Neural cell (in vitro differentiated cells): ENCODE data around the gene MVK. TPM values are rescaled to one million over a fixed set of nuclear protein-coding genes. Genes with fewer than 3 reads are reported as not detected.

Source experiments
- H2AFZ ChIP-seq: fragments of 200-600, 300-800 bp; sonication (generic), shearing (Covaris generic); 2 replicates; pipeline ENCODE4 v1.6.0; 2014; ENCODE audit warnings: low read depth, mild to moderate bottlenecking, antibody characterized with exemption, low read length, moderate library complexity
- H3F3A ChIP-seq: fragments of 200-600 bp; shearing (Covaris generic); 2 replicates; pipeline ENCODE4 v1.6.1; 2016; ENCODE audit warnings: mild to moderate bottlenecking, moderate library complexity, mixed read lengths, antibody characterized with exemption, low read length; ENCODE audit not compliant: insufficient read depth, poor library complexity, severe bottlenecking
- H3K27ac ChIP-seq: fragments of 200-600, 300-800 bp; sonication (generic), shearing (Covaris generic); 2 replicates; pipeline ENCODE4 v1.5.1; 2014; ENCODE audit warnings: mild to moderate bottlenecking, low read length, moderate library complexity
- H3K27me3 ChIP-seq: fragments of 300-800, 200-600 bp; sonication (generic), shearing (Covaris generic); 2 replicates; pipeline ENCODE4 v1.6.0; 2014; ENCODE audit warnings: mild to moderate bottlenecking, low read depth, low read length, moderate library complexity; ENCODE audit not compliant: insufficient read depth
- H3K36me3 ChIP-seq: fragments of 300-800, 200-600 bp; sonication (generic), shearing (Covaris generic); 2 replicates; pipeline ENCODE4 v1.5.1; 2014; ENCODE audit warnings: mild to moderate bottlenecking, antibody characterized with exemption, low read length, moderate library complexity; ENCODE audit not compliant: insufficient read depth
- H3K4me2 ChIP-seq: fragments of 300-800, 200-600 bp; sonication (generic), shearing (Covaris generic); 2 replicates; pipeline ENCODE4 v1.6.0; 2014; ENCODE audit warnings: mild to moderate bottlenecking, low read length
- H3K4me3 ChIP-seq: fragments of 300-800, 200-600 bp; sonication (generic), shearing (Covaris generic); 2 replicates; pipeline ENCODE4 v1.5.1; 2014; ENCODE audit warnings: mild to moderate bottlenecking, low read length, moderate library complexity
- H3K79me2 ChIP-seq: fragments of 200-600 bp; shearing (Covaris generic); replicated peaks from 2 replicates; pipeline ENCODE4 v1.6.0; 2014; ENCODE audit warnings: mild to moderate bottlenecking, low read length, moderate library complexity; ENCODE audit not compliant: insufficient read depth
- H3K9ac ChIP-seq: fragments of 300-800, 200-600 bp; sonication (generic), shearing (Covaris generic); 2 replicates; pipeline ENCODE4 v1.6.1; 2016; ENCODE audit warnings: mild to moderate bottlenecking, low read length, mixed read lengths
- H3K9me2 ChIP-seq: fragments of 200-600 bp; shearing (Covaris generic); 2 replicates; pipeline ENCODE4 v1.6.1; 2016; ENCODE audit warnings: mild to moderate bottlenecking, low read length, mixed read lengths; ENCODE audit not compliant: insufficient read depth
- H3K9me3 ChIP-seq: fragments of 200-600, 300-800 bp; sonication (generic), shearing (Covaris generic); 2 replicates; pipeline ENCODE4 v1.6.1; 2016; ENCODE audit warnings: mild to moderate bottlenecking, mixed run types, low read length, moderate library complexity, mixed read lengths
- H4K20me1 ChIP-seq: fragments of 200-600 bp; shearing (Covaris generic); 2 replicates; pipeline ENCODE4 v1.6.1; 2016; ENCODE audit warnings: mild to moderate bottlenecking, mixed run types; ENCODE audit not compliant: insufficient read depth
- CTCF ChIP-seq: fragments of 450-650 bp; IDR thresholded peaks from 2 replicates; pipeline ENCODE4 v1.5.1; 2014; ENCODE audit warnings: antibody characterized with exemption, mild to moderate bottlenecking, moderate library complexity; ENCODE audit not compliant: poor library complexity, severe bottlenecking
- EP300 ChIP-seq: fragments of 450-650 bp; conservative IDR thresholded peaks from 2 replicates; pipeline ENCODE4 v1.6.1; 2014; ENCODE audit warnings: antibody characterized with exemption, mild to moderate bottlenecking, moderate library complexity; ENCODE audit not compliant: poor library complexity, severe bottlenecking
- EZH2 ChIP-seq: fragments of 200-600, 300-800 bp; shearing (Covaris generic), sonication (generic); IDR thresholded peaks from 2 replicates; pipeline ENCODE4 v1.6.1; 2014; ENCODE audit warnings: antibody characterized with exemption, low read length, borderline replicate concordance, mild to moderate bottlenecking; ENCODE audit not compliant: insufficient read depth, poor library complexity, severe bottlenecking
- MXI1 ChIP-seq: fragments of 450-650 bp; conservative IDR thresholded peaks from 2 replicates; pipeline ENCODE4 v1.6.1; 2014; ENCODE audit warnings: antibody characterized with exemption, mild to moderate bottlenecking; ENCODE audit not compliant: poor library complexity, severe bottlenecking
- POLR2AphosphoS5 ChIP-seq: IDR thresholded peaks from 2 replicates; pipeline ENCODE4 v1.6.1; 2012
- RAD21 ChIP-seq: fragments of 450-650 bp; conservative IDR thresholded peaks from 2 replicates; pipeline ENCODE4 v1.6.1; 2014; ENCODE audit warnings: antibody characterized with exemption, mild to moderate bottlenecking, moderate library complexity
- REST ChIP-seq: IDR thresholded peaks from 2 replicates; pipeline ENCODE4 v1.6.1; 2012; ENCODE audit warnings: borderline replicate concordance
- SMC3 ChIP-seq: fragments of 450-650 bp; conservative IDR thresholded peaks from 2 replicates; pipeline ENCODE4 v1.6.1; 2014; ENCODE audit warnings: antibody characterized with exemption, mild to moderate bottlenecking, moderate library complexity; ENCODE audit not compliant: poor library complexity
- TAF1 ChIP-seq: IDR thresholded peaks from 2 replicates; pipeline ENCODE4 v1.6.1; 2012; ENCODE audit warnings: low read depth
- polyA plus RNA-seq: library from polyadenylated mRNA; depleted of rRNA; stranded (reverse); fragments of >200 nt; gene quantifications from 2 replicates; pipeline ENCODE4 v1.2.3, GENCODE V29; 2014

MVK gene
- polyA plus RNA-seq, 1 donor from 2014 or later, result 45.7 TPM

- Histone ChIP-seq H3K27ac (no peak overlapping the region), H3K27me3 (no peaks in the 10 kb centered on the region)
Observed at GRCh38 chr12:109625749-109626377, 52.3 kb downstream of the MVK start.

More at GRCh38 chr12:109625749-109626377, 52.3 kb downstream of the MVK start:
- Histone ChIP-seq H3K79me2 (no peaks in the 10 kb centered on the region), H3K9ac (no peak overlapping the region), H2AFZ (no peak overlapping the region), H3K4me3 (no peak overlapping the region), H3K9me3 (no peaks in the 10 kb centered on the region), H3K36me3 (no peaks in the 10 kb centered on the region), H3K4me2 (no peak overlapping the region), H3K9me2 (no peaks in the 10 kb centered on the region), H3F3A (no peaks in the 10 kb centered on the region), H4K20me1 (no peaks in the 10 kb centered on the region)
- TF ChIP-seq REST (no peak), CTCF (no peak), EP300 (no peak), MXI1 (no peak), TAF1 (no peak), EZH2 (no peak), RAD21 (no peak), POLR2AphosphoS5 (no peak), SMC3 (no peak)
